Fibroblast of mammary gland (primary cell): Measurements from ENCODE around the gene STAG2.
A peak's percentile ranks its signal among the peaks of the same experiment; 100 is the strongest.
"Not testable (repeated sequence)": the region's sequence is repeated elsewhere in the genome, so short reads cannot be mapped to it uniquely, and the experiment has no call there.

Experiments
- DNase-seq: peaks from one replicate; pipeline ENCODE4 v3.0.0-alpha.2; 2010; ENCODE audit warnings: low read depth
- H3K4me3 ChIP-seq: 2 replicates; pipeline ENCODE4 v1.5.1; 2011; ENCODE audit warnings: low read depth, mild to moderate bottlenecking, low read length, moderate library complexity; ENCODE audit not compliant: control insufficient read depth
- CTCF ChIP-seq: conservative IDR thresholded peaks from 2 replicates; pipeline ENCODE4 v1.5.1; 2011; ENCODE audit warnings: low read depth, low read length, inconsistent platforms; ENCODE audit not compliant: control insufficient read depth, insufficient read depth

STAG2 gene

GRCh38 chrX:123927845-123928244, 33.7 kb upstream of the STAG2 start:
- TF ChIP-seq CTCF = no peak
- DNase-seq = no peak

GRCh38 chrX:123932055-123932454, 29.5 kb upstream of the STAG2 start:
- not testable (repeated sequence) for DNase-seq, H3K4me3 ChIP-seq

More at GRCh38 chrX:123927845-123928244, 33.7 kb upstream of the STAG2 start:
- H3K4me3 ChIP-seq = no peak overlapping the region

GRCh38 chrX:123943074-123943473, 18.4 kb upstream of the STAG2 start:
- no peak for DNase-seq
- no peak overlapping the region for H3K4me3 ChIP-seq
- TF ChIP-seq CTCF = no peak

GRCh38 chrX:123943488-123943887, 18.0 kb upstream of the STAG2 start:
- H3K4me3 ChIP-seq = no peak overlapping the region
- no peak for TF ChIP-seq CTCF
- no peak for DNase-seq

GRCh38 chrX:123949846-123950245, 11.7 kb upstream of the STAG2 start:
- TF ChIP-seq CTCF = no peak
- DNase-seq = no peak
- no peak overlapping the region for H3K4me3 ChIP-seq

- no peak for TF ChIP-seq CTCF
- H3K4me3 ChIP-seq = peak overlapping the region; percentile 66
- DNase-seq = peak; percentile 34
Observed at GRCh38 chrX:123959281-123960063, 2.0 kb upstream of the STAG2 start.

- TF ChIP-seq CTCF = no peak
- peak overlapping the region; percentile 65 for H3K4me3 ChIP-seq
- no peak for DNase-seq
Observed at GRCh38 chrX:123960956-123961267, 594 bp upstream of the STAG2 start.
